Activated T-helper 17 cell treated with anti-CD3 and anti-CD28 coated beads, Interleukin-2, amount 50 U/mL, for 72 hours (primary cell): Measurements from ENCODE around the gene PRMT6. TPM values are rescaled to one million over a fixed set of nuclear protein-coding genes. Genes with fewer than 3 reads are reported as not detected.
"Not testable (repeated sequence)": the region's sequence is repeated elsewhere in the genome, so short reads cannot be mapped to it uniquely, and the experiment has no call there.

Source experiments
- ATAC-seq: fragments of 150-1000 bp; cut with Tn5 transposase; replicated peaks from 2 replicates; pipeline ENCODE4 v1.10.0; 2021; ENCODE audit warnings: mild to moderate bottlenecking, moderate library complexity
- H3K27ac Mint-ChIP-seq: one replicate; pipeline ENCODE4 v1.8.0; 2022; ENCODE audit warnings: mixed read lengths
- H3K27me3 Mint-ChIP-seq: one replicate; pipeline ENCODE4 v1.8.0; 2022; ENCODE audit warnings: mixed read lengths
- H3K36me3 Mint-ChIP-seq: one replicate; pipeline ENCODE4 v1.8.0; 2022; ENCODE audit warnings: low read depth, mild to moderate bottlenecking, mixed read lengths
- H3K4me1 Mint-ChIP-seq: one replicate; pipeline ENCODE4 v1.8.0; 2022; ENCODE audit warnings: mixed read lengths
- H3K4me3 Mint-ChIP-seq: one replicate; pipeline ENCODE4 v1.8.0; 2022; ENCODE audit warnings: mild to moderate bottlenecking, mixed read lengths
- H3K9me3 Mint-ChIP-seq: one replicate; pipeline ENCODE4 v1.8.0; 2022; ENCODE audit warnings: mixed read lengths
- total RNA-seq, 2 donors: library from RNA; stranded (reverse); gene quantifications; one replicate each; pipeline ENCODE4 v1.2.3, GENCODE V29; 2022

Gene PRMT6
- total RNA-seq, 2 donors from 2014 or later: 3.8 to 7.8 TPM

DNA sequence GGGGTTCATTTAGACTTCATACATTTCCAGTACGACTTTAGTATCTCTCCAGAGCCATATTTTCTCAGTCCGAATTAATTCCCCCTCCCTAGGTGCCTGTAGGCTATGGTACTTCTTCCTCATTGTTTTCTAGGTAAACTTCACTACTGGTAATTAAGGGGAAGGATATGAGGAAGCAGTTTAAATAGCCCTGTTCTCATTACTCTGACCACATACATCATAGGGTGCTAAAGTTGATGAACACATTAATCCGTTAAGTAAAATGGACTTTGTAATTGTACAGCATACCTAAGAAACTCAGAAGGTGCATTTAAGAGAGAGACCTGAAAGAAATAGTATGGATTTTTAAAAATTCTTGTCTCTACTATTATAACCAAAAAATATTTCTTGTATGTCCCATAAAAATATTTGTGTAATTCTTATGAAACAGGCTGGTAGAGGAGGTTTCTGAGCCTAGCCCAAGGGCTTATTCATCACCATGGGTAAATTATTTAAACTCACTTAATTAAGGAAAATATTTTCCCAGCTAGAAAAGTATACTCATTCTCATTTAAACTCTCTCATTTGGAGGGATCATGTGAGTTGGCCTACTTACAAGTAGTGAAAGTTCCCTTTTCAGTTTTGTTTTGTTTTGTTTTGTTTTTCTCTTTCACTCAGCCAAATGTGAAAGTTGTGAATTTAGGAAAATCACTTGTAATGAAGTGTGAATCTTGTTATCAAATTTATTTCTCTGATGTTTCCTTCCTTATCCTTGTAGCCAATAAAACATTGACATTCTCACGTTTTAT, 2.0 kb downstream of the PRMT6 start:
- Mint-ChIP-seq H3K9me3 (no peaks in the 10 kb centered on the region), H3K4me1 (peaks cover 6% of the 10 kb centered on the region)

GRCh38 chr1:107061886-107062285, 5.4 kb downstream of the PRMT6 start:
- H3K36me3 Mint-ChIP-seq: peaks cover 30% of the 10 kb centered on the region
- no peak overlapping the region for H3K27ac Mint-ChIP-seq
- ATAC-seq: no peak
- peaks cover 6% of the 10 kb centered on the region for H3K4me1 Mint-ChIP-seq
- H3K9me3 Mint-ChIP-seq: no peaks in the 10 kb centered on the region
- no peak overlapping the region for H3K4me3 Mint-ChIP-seq
- no peaks in the 10 kb centered on the region for H3K27me3 Mint-ChIP-seq

More for the DNA sequence above, 2.0 kb downstream of the PRMT6 start:
- Mint-ChIP-seq H3K27me3 (no peaks in the 10 kb centered on the region), H3K36me3 (peaks cover 39% of the 10 kb centered on the region), H3K4me3 (peak overlapping the region; percentile 89), H3K27ac (no peak overlapping the region)
- no peak for ATAC-seq

DNA sequence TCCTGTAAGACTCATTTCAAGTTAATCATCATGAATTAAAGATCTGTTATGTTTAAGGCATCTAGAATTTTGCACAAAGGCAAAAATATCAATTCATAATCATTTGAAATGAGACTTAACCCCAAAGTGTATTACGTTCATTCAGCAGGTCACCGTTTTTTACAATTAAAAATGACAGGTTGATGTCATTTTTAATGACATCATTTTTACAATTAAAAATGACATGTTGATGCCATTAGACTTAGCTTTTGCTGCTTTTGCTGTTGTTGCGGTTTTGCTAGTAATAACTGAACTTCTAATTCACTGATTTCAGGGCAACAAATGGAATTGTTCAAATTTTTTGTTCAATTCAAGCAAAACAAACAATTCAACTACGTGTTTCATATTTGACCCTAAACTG, 17.0 kb downstream of the PRMT6 start:
- no peak for ATAC-seq
- Mint-ChIP-seq H3K9me3 (no peaks in the 10 kb centered on the region), H3K4me3 (no peak overlapping the region), H3K27ac (no peak overlapping the region), H3K4me1 (no peaks in the 10 kb centered on the region), H3K27me3 (peaks cover 8% of the 10 kb centered on the region), H3K36me3 (no peaks in the 10 kb centered on the region)

GRCh38 chr1:107076841-107077240, 20.4 kb downstream of the PRMT6 start:
- no peaks in the 10 kb centered on the region for H3K4me1 Mint-ChIP-seq
- ATAC-seq: no peak
- no peaks in the 10 kb centered on the region for H3K36me3 Mint-ChIP-seq
- H3K27ac Mint-ChIP-seq: no peak overlapping the region
- H3K27me3 Mint-ChIP-seq: peaks cover 16% of the 10 kb centered on the region
- no peaks in the 10 kb centered on the region for H3K9me3 Mint-ChIP-seq
- no peak overlapping the region for H3K4me3 Mint-ChIP-seq

GRCh38 chr1:107079249-107079648, 22.8 kb downstream of the PRMT6 start:
- Mint-ChIP-seq H3K27me3 (peaks cover 19% of the 10 kb centered on the region), H3K27ac (no peak overlapping the region), H3K4me3 (no peak overlapping the region), H3K36me3 (no peaks in the 10 kb centered on the region), H3K4me1 (no peaks in the 10 kb centered on the region), H3K9me3 (peaks cover 4% of the 10 kb centered on the region)
- no peak for ATAC-seq

- ATAC-seq: no peak
- Mint-ChIP-seq H3K27ac (no peak overlapping the region), H3K4me1 (no peaks in the 10 kb centered on the region), H3K9me3 (peaks cover 15% of the 10 kb centered on the region), H3K36me3 (no peaks in the 10 kb centered on the region), H3K27me3 (peaks cover 30% of the 10 kb centered on the region), H3K4me3 (no peak overlapping the region)
Measured at GRCh38 chr1:107081102-107081501, 24.6 kb downstream of the PRMT6 start.

DNA sequence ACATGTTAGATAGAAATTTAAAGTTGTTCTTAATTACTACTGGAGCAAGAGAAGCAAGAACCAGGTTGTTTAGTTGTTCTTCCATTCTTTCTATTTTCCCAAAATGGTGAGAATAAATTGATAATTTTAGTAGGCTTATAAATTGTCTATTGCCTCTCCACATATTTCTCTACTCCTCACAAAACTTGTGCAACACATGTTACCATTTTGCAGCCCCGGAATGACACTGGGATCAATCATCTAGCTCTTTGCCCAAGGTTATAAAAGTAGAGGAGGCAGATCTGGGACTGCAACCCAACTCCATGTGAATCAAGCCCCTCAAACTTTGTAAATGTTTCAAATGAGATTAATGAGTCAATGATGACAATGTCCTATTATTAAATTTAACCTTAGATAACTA, 34.9 kb downstream of the PRMT6 start:
- Mint-ChIP-seq H3K27ac (no peak overlapping the region), H3K27me3 (peaks cover 17% of the 10 kb centered on the region), H3K4me3 (no peak overlapping the region), H3K4me1 (no peaks in the 10 kb centered on the region), H3K9me3 (peaks cover 5% of the 10 kb centered on the region), H3K36me3 (no peaks in the 10 kb centered on the region)
- ATAC-seq: no peak

- not testable (repeated sequence) for H3K36me3 Mint-ChIP-seq, H3K27ac Mint-ChIP-seq, H3K4me3 Mint-ChIP-seq, ATAC-seq, H3K4me1 Mint-ChIP-seq, H3K9me3 Mint-ChIP-seq
- H3K27me3 Mint-ChIP-seq: peaks cover 13% of the 10 kb centered on the region
Measured at GRCh38 chr1:107093395-107093794, 36.9 kb downstream of the PRMT6 start.

DNA sequence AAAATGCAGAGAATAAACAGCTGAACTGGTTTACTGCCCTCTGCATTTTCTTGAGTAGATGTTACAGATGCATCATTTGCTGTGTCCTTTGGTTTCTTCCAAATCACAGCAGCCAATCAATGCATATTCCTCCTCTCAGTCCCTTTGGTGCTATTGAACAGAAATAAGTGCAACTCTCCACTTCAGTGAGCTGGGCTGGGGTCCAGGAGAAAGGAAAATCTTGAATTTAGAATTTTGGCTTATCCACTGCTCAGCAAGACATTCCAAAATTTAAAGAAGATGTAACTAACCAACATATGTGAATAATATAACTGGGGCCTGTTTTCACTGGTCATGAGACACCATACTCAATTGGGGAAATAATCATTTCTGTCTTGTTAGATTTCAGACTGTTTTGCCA, 39.2 kb downstream of the PRMT6 start:
- H3K27ac Mint-ChIP-seq: no peak overlapping the region
- H3K9me3 Mint-ChIP-seq: no peaks in the 10 kb centered on the region

DNA sequence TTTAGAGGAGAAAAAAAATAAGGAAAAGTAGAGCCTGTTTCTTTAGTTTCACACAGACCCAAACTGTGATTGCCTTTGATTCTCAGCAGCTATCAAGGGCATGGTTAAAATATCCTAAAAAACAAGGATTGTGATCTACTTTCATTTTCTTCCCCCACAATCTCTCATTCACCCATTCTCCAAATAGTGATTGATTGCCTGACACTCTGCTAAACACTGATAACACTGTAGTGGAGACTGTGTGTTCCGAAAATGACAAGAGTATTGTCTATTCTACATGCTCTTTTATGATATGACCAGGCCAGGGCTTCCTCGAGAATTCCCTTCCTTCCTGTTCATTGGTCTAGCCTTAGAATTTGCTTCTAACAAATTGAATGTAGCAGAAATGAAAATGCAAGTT, 40.2 kb downstream of the PRMT6 start:
- no peak overlapping the region for H3K4me3 Mint-ChIP-seq
- no peak overlapping the region for H3K27ac Mint-ChIP-seq
- no peak for ATAC-seq
- H3K27me3 Mint-ChIP-seq: peaks cover 12% of the 10 kb centered on the region
- no peaks in the 10 kb centered on the region for H3K36me3 Mint-ChIP-seq
- no peaks in the 10 kb centered on the region for H3K4me1 Mint-ChIP-seq
- no peaks in the 10 kb centered on the region for H3K9me3 Mint-ChIP-seq

More for the DNA sequence above, 39.2 kb downstream of the PRMT6 start:
- Mint-ChIP-seq H3K4me1 (no peaks in the 10 kb centered on the region), H3K4me3 (no peak overlapping the region), H3K27me3 (peaks cover 11% of the 10 kb centered on the region), H3K36me3 (no peaks in the 10 kb centered on the region)
- no peak for ATAC-seq

DNA sequence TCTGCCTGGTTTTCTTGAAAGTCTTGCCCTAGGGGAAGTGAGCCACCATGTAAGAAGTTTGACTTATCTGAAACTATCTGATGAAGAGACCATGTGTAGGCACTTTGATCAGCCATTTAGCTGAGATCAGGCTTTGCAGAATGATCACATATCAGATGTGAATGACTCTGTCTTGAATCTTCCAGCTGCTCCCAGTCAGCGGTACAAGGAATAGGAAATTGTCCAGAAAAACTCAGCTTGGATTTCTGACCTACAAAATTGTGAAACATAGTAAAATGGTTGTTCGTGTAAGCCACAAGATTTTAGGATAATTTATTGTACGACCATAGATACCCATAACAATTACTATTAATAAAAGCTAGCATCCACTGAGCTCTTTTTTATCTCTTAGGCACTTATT, 42.5 kb downstream of the PRMT6 start:
- H3K4me1 Mint-ChIP-seq: no peaks in the 10 kb centered on the region
- H3K36me3 Mint-ChIP-seq: no peaks in the 10 kb centered on the region
- ATAC-seq: no peak
- H3K4me3 Mint-ChIP-seq: no peak overlapping the region
- H3K27ac Mint-ChIP-seq: no peak overlapping the region
- H3K27me3 Mint-ChIP-seq: peaks cover 8% of the 10 kb centered on the region
- no peaks in the 10 kb centered on the region for H3K9me3 Mint-ChIP-seq

DNA sequence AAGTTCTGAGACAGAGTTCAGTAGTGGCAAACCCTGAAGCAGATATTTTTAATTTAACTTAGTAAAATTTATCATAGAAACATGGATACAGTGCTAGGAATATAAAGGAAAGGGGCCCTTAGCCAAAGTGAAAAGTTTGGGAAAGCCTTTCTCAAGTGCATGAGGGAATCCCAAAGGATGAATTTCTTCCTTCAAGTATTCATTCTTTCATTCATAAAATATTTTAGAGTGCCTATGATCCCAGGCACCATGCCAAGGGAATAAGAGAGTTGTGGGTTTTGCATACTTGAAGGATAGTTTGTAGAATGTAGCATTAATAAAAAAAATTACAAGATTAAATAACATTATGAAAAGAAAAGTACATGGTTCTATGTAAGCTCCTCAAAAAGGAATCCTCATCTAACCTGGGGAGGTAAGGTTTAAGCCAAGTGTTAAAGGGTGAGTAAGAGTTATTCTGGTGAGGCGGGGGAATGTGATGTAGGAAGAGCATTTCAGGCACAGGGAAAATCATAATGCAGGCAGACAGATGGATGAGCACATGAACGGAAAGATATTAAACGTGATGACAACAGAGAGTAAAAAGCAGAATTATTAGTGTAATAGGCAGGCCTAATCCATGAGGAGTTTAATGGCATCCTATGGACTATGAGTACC, 44.0 kb downstream of the PRMT6 start:
- peaks cover 8% of the 10 kb centered on the region for H3K27me3 Mint-ChIP-seq
- H3K27ac Mint-ChIP-seq: no peak overlapping the region
- no peaks in the 10 kb centered on the region for H3K4me1 Mint-ChIP-seq
- H3K4me3 Mint-ChIP-seq: no peak overlapping the region
- no peaks in the 10 kb centered on the region for H3K9me3 Mint-ChIP-seq
- ATAC-seq: no peak
- H3K36me3 Mint-ChIP-seq: no peaks in the 10 kb centered on the region

GRCh38 chr1:107105914-107106313, 49.4 kb downstream of the PRMT6 start:
- Mint-ChIP-seq H3K9me3 (no peaks in the 10 kb centered on the region), H3K36me3 (no peaks in the 10 kb centered on the region), H3K4me3 (no peak overlapping the region), H3K27ac (no peak overlapping the region), H3K4me1 (no peaks in the 10 kb centered on the region), H3K27me3 (peaks cover 5% of the 10 kb centered on the region)
- ATAC-seq: no peak
